Non-pigmented ciliary epithelial cell (primary cell): Measurements from ENCODE around the gene TMCC1.
"Not testable (repeated sequence)": the region's sequence is repeated elsewhere in the genome, so short reads cannot be mapped to it uniquely, and the experiment has no call there.

Source experiments
- DNase-seq: peaks from one replicate; pipeline ENCODE4 v3.0.0-alpha.2; 2010; ENCODE audit warnings: low read depth

The TMCC1 gene

GRCh38 chr3:129834580-129834979 lies 58.9 kb downstream of the TMCC1 start:
- DNase-seq = no peak

- not testable (repeated sequence) for DNase-seq
Measured at GRCh38 chr3:129831942-129832341, 61.6 kb downstream of the TMCC1 start.

- no peak for DNase-seq
Measured at GRCh38 chr3:129831503-129831902, 62.0 kb downstream of the TMCC1 start.

- DNase-seq = peak; percentile 85
Measured at GRCh38 chr3:129829640-129830039, 63.9 kb downstream of the TMCC1 start.

GRCh38 chr3:129827765-129828164 lies 65.7 kb downstream of the TMCC1 start:
- DNase-seq = no peak

GRCh38 chr3:129824926-129825541 lies 68.5 kb downstream of the TMCC1 start:
- DNase-seq = no peak

GRCh38 chr3:129822679-129823078 lies 70.8 kb downstream of the TMCC1 start:
- no peak for DNase-seq

GRCh38 chr3:129822241-129822640 lies 71.3 kb downstream of the TMCC1 start:
- DNase-seq = no peak

GRCh38 chr3:129820587-129820986 lies 72.9 kb downstream of the TMCC1 start:
- no peak for DNase-seq

- no peak for DNase-seq
Measured at GRCh38 chr3:129812589-129812988, 80.9 kb downstream of the TMCC1 start.

GRCh38 chr3:129809297-129809696 lies 84.2 kb downstream of the TMCC1 start:
- DNase-seq = no peak

GRCh38 chr3:129796146-129796545 lies 97.4 kb downstream of the TMCC1 start:
- no peak for DNase-seq

- DNase-seq = no peak
Measured at GRCh38 chr3:129795186-129796010, 98.1 kb downstream of the TMCC1 start.

- DNase-seq = no peak
Measured at GRCh38 chr3:129794311-129795185, 99.0 kb downstream of the TMCC1 start.

GRCh38 chr3:129793942-129794310 lies 99.6 kb downstream of the TMCC1 start:
- DNase-seq = no peak

GRCh38 chr3:129793319-129793718 lies 100.2 kb downstream of the TMCC1 start:
- no peak for DNase-seq

GRCh38 chr3:129783470-129783869 lies 110.0 kb downstream of the TMCC1 start:
- no peak for DNase-seq

GRCh38 chr3:129778871-129779270 lies 114.6 kb downstream of the TMCC1 start:
- DNase-seq = no peak

GRCh38 chr3:129777806-129778205 lies 115.7 kb downstream of the TMCC1 start:
- no peak for DNase-seq

- no peak for DNase-seq
Measured at GRCh38 chr3:129775870-129776269, 117.6 kb downstream of the TMCC1 start.

- DNase-seq = no peak
Measured at GRCh38 chr3:129773691-129774663, 119.5 kb downstream of the TMCC1 start.
